Mammary epithelial cell (primary cell): ENCODE measurements around the gene ST3GAL3.

Experiments used
- CTCF ChIP-seq, 2 donors: IDR thresholded peaks in 1 of 2; conservative IDR thresholded peaks in 1 of 2; 2 replicates each; pipeline ENCODE4 v1.5.1; 2011 to 2012; ENCODE audit warnings: inconsistent platforms in 2 of 2, low read length in 2 of 2, mild to moderate bottlenecking in 2 of 2, control low read depth in 1 of 2, low read depth in 1 of 2; ENCODE audit not compliant: insufficient read depth in 1 of 2; ENCODE audit errors: extremely low read depth in 1 of 2
- EZH2 ChIP-seq: IDR thresholded peaks from 2 replicates; pipeline ENCODE4 v1.6.1; 2012; ENCODE audit warnings: low read length, inconsistent platforms, borderline replicate concordance

DNA sequence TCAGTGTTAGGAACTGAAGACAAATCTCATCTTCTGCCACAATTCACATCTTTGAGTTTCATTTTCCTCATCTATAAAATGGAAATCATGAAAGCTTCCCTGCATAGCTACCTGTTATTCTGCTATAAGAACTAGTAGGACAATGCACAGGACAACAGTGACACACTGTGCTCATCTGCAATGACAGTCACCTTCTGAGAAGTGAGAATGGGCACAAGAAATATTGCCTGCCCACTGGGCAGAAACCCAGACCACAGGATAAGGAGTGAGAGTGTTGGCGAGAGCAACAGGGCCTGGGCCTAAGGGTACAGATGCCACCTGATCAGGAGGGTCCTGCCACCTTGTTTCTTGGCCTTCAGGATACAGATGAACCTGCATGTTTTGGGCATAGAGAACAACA, 203.0 kb downstream of the ST3GAL3 start:
- TF ChIP-seq EZH2 (no peak), CTCF (conservative IDR thresholded peaks at IDR 0.05 in 1 of 2, IDR thresholded peaks at IDR 0.05 in 1 of 2; ENCODE audit: extremely low read depth in 1 of 2, insufficient read depth in 1 of 2, low read depth in 1 of 2, low read length in 2 of 2) (no peak)
